Measurements from ENCODE around the gene SEC31A.
"Not testable (repeated sequence)": the region's sequence is repeated elsewhere in the genome, so short reads cannot be mapped to it uniquely, and the experiment has no call there.

Gene SEC31A

GRCh38 chr4:82823062-82823461 is 67.9 kb downstream of the SEC31A start:
- no peak for DNase-seq

- DNase-seq = no peak
These were observed 70.3 kb downstream of the SEC31A start for GRCh38 chr4:82820689-82821088.

GRCh38 chr4:82818664-82819662 is 72.0 kb downstream of the SEC31A start:
- DNase-seq = no peak

- not testable (repeated sequence) for DNase-seq
These were observed 74.1 kb downstream of the SEC31A start for GRCh38 chr4:82816874-82817273.

DNA sequence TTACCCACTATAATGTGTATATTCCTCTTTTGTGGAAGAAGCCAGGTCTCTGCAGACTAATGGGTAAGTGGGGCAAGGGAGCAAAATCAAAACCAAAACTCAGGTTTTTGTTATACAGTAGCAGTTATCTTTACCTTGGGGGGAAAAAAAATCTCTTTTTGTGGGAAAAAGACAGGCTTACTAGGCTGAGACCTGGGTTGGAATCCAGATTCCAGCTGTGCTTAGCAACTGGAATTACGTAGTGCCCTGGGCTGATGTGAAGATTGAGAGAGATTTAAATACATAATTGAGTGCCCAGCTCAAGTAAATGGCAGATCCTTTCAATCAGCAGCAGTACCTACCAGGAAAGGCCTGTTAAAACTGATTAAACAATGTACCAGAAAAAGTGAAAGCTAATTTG is 76.9 kb downstream of the SEC31A start:
- DNase-seq = no peak

- DNase-seq = no peak
These were observed 79.1 kb downstream of the SEC31A start for GRCh38 chr4:82811838-82812341.

DNA sequence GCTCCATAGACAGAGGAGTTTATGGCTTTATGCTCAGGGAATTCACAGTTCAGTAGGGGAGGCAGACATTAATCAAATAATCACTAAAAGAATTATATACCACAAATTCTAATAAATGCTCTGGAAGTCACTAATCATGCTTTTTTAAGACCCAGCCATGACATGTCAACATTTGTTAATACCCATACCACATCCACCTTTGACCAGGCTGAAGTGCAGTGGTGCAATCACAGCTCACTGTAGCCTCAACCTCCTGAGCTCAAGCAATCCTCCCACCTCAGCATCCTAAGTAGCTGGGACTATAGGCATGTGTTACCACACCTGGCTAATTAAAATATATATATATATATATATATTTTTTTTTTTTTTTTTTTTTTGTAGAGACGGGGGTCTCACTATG is 79.6 kb downstream of the SEC31A start:
- DNase-seq = no peak

DNA sequence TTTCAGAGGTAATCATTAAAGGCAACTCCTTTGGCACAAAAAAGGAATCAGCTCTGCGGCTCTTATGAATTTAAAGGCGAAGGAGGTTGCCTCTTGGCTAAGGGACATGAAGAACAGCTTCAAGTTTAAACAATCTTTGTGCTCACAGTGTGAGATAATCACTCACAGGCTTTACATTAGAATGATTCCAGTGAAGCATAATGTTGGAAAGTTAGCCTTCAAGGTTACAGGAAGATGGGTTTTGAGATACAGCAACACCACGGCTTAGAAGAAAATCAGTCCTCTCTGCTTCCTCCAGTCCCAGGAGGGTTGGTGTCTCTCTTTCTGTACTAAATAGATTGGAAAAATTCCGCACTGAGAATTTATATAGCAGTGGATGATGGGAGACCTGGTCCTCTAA is 80.8 kb downstream of the SEC31A start:
- DNase-seq = no peak

GRCh38 chr4:82809619-82810018 is 81.3 kb downstream of the SEC31A start:
- DNase-seq = no peak

DNA sequence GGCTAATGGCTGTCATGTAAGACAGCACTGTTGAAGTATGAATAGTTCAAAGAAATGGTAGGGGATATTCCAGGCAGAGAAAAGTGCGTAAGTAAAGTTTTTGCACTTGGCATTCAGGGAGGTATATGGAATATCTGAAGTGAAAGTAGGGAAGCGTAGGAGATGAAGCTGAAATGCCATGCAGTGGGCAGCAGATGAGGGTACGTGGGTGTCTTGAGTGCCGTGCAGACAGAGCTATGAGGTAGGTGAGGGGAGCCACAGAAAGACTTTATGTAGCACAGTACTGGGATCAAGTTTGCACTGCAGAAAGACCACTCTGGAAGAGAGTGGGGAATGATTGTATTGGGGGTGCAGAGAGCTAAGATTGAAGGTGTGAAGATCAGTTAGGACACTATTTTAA is 87.2 kb downstream of the SEC31A start:
- DNase-seq = no peak

GRCh38 chr4:82802911-82803310 is 88.0 kb downstream of the SEC31A start:
- DNase-seq = no peak

- DNase-seq = no peak
These were observed 88.9 kb downstream of the SEC31A start for GRCh38 chr4:82801910-82802521.

- DNase-seq = no peak
These were observed 91.7 kb downstream of the SEC31A start for GRCh38 chr4:82799006-82799881.

DNA sequence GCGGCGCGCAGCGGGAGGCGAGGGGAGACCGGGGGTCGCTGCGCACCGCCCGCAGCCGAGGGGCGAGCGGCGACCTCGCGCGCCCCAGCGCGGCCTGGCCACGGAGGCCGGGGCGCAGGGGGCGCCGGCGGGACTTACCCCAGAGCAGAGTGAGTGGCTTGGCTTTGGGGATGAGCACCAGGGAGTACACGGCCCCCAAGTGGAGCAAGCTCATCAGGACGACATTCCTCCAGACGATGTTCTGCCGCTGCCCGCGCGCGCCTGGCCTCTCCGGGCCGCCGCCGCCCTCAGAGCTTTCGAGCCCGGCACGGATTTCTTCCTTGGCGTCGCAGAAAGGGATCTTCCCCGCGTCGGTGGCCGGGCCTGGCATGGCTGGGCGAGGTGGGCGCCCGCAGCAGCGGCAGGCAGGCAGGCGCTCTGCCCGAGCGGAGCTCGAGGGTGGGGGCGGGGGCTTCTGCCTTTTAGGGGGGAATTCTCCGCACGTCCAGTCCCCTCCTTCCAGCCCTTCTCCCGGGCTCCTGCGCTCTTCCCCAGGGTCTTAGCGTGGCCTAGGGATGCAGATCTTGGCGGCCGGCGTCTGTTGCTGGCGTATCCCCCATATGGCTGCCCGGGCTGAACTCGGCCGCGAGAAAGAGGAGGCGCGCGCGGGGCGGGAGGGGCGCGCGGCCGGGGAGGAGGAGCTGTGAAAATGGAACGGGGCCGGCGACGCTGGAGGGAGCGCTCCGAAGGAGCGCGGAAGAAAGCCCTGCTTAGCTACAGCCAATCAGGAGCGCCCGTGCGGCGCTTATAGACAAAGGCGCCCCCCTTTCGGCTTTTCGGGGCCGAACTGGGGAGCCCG is 92.6 kb downstream of the SEC31A start, which contains the start of gene SCD5:
TSS of gene SCD5 (minus strand) at position 629 of the 838 bp plus-strand sequence. CDS start at position 370, 259 bp downstream.
- DNase-seq = no peak

- no peak for DNase-seq
These were observed 93.4 kb downstream of the SEC31A start for GRCh38 chr4:82797405-82798111.

DNA sequence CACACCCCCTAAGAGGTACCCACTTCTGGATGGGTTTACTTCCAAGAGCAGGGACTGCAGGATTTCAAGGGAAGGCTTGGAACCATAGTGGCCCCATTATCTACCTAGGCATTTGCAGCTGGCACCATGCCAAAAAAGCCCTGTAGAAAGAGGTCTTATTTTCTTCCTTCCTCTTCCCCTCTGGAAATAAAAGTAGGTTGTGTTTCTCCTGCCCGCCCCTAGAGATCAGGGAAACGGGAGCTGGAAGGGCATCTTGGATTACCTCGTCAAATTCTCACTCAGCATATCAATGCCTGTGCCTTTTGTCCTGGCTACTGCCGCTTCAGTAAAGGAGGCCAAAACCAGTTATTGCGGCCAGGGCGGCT is 93.9 kb downstream of the SEC31A start:
- DNase-seq = no peak

DNA sequence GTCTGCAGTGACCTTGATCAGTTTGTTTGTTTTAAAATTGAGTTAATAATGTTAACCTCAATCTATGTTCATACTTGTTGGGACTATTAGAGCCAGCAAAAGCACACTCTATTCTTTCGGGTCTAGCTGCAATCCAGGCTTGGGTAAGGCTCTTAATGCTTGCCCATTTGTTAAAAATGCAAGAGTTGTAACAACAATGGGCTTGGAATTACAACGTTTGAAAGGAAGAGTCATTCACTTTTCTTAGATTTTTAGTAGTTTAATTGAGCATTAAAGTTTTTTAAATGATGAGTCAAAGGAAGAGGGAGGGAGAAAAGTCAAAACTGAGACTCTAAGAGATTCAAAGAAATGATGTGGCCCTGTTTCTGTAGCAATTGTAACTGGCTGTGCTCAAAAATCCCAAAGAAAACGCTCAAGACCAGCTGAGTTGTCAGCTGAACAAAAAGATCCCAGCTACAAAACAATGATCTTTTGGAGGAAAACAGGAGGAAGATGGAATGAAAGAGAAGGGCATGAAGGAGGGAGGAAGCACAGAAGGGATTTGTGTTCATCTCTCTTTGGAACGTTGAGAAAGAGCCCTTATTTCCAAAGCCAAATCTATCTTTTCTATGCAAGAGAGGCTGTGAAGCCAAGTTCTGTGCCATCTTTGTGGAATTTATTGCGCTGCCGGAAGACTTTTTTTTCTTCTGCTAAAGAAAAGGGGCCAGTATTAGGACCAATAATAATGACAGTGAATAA is 97.9 kb downstream of the SEC31A start:
- no peak for DNase-seq

DNA sequence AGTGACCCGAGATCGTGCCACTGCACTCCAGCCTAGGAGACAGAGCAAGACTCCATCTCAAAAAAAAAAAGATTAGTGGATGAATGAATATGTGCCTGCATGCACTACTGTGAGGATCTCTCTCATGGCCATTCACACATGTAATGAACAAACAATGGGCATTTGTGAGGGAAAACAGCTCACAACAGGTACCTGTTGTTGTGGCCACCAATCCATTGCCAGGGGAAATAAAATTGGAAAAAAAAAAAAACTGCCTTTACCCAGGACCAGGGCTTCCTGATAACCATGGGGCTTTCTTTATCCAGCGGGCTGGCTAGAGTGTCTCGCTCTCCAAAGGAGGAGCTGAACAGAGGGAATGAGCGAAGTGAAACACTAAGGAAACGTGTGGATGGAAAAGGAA is 99.8 kb downstream of the SEC31A start:
- no peak for DNase-seq

DNA sequence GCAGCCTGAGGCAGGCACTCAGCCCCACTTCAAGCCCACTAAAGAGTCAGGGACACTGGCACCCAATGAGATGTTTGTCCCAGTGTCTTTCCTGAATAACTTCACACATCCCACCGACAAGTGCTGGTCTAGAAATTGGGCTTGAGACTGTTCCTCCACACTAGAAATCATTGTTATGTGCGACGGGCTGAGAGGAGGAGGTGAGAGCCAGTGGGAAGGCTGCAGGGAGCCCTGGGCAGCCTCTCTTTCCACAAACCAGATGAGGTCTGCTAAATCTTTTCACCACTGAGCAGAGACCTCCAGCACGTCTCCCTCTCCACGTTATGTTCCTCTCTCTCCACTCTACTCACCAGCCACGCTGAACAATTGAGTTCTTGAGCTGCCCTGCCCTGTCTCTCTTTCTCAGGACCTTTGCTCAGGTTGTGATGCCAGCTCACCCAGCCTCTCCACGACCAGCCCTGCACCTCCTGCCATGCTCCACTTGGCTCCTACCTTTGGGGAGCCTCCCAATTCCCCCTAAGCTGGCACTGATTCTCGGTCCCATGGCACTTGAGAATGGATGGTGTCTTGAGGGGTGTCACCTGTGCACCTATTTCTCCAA is 100.8 kb downstream of the SEC31A start:
- no peak for DNase-seq
